Measurements from ENCODE around the gene BROX.

Gene BROX

GRCh38 chr1:222781251-222781650 lies 68.9 kb downstream of the BROX start:
- DNase-seq = no peak

GRCh38 chr1:222783051-222783450 lies 70.7 kb downstream of the BROX start:
- DNase-seq = no peak

- DNase-seq = no peak
Observed at GRCh38 chr1:222784371-222784770, 72.0 kb downstream of the BROX start.

All from DMS 273 treated with DMSO at 0.1 percent for 48 hours (cell line).